IMR-90 (cell line): Measurements from ENCODE around the gene KRT83. TPM values are rescaled to one million over a fixed set of nuclear protein-coding genes. Genes with fewer than 3 reads are reported as not detected.

Source experiments
- ATAC-seq: fragments of 200-7000 bp; cut with Tn5 transposase; 2 replicates; pipeline ENCODE4 v1.9.1; 2020; ENCODE audit warnings: low read depth, mild to moderate bottlenecking, moderate library complexity
- BruUV-seq: library from RNA; stranded (reverse); fragments of 400-500 nt; replicated peaks from 2 replicates; lab custom pipeline; 2021; lab: Mats Ljungman, UMichigan
- CTCF ChIA-PET: fragments of 300-600 bp; formaldehyde crosslinking; extraction: SDS; loops from one replicate; lab custom pipeline; 2021; ENCODE audit warnings: antibody characterized with exemption; lab: Yijun Ruan, JAX
- POLR2A ChIA-PET: fragments of 300-600 bp; sonication (Branson Sonifier 250); formaldehyde crosslinking; loops from one replicate; lab custom pipeline; 2022; ENCODE audit warnings: antibody characterized with exemption; ENCODE audit not compliant: unreplicated experiment; lab: Charles Lee
- DNase-seq: peaks from one replicate; pipeline ENCODE4 v3.0.0; 2013
- H2AFZ ChIP-seq: replicated peaks from 2 replicates; pipeline ENCODE3; 2013; ENCODE audit warnings: low read length, mild to moderate bottlenecking; ENCODE audit not compliant: poor library complexity
- H2AK5ac ChIP-seq: 2 replicates; pipeline ENCODE4 v1.6.1; 2013; ENCODE audit warnings: low read depth, low read length, inconsistent platforms
- H2AK9ac ChIP-seq: replicated peaks from 2 replicates; pipeline ENCODE3; 2013; ENCODE audit warnings: mild to moderate bottlenecking, low read depth, low read length, moderate library complexity; ENCODE audit not compliant: poor library complexity
- H2BK120ac ChIP-seq: 2 replicates; pipeline ENCODE4 v1.6.1; 2013; ENCODE audit warnings: low read depth, low read length, inconsistent platforms
- H2BK15ac ChIP-seq: 3 replicates; pipeline ENCODE4 v1.6.1; 2013; ENCODE audit warnings: low read depth, low read length, inconsistent platforms
- H2BK20ac ChIP-seq: 2 replicates; pipeline ENCODE4 v1.6.1; 2013; ENCODE audit warnings: low read depth, mild to moderate bottlenecking, inconsistent platforms, low read length, moderate library complexity
- H2BK5ac ChIP-seq: 2 replicates; pipeline ENCODE4 v1.6.1; 2013; ENCODE audit warnings: mild to moderate bottlenecking, low read depth, low read length, inconsistent platforms; ENCODE audit not compliant: poor library complexity, severe bottlenecking
- H3K14ac ChIP-seq: replicated peaks from 2 replicates; pipeline ENCODE4 v1.6.1; 2013; ENCODE audit warnings: low read depth, low read length, inconsistent platforms
- H3K18ac ChIP-seq: 2 replicates; pipeline ENCODE4 v1.6.1; 2013; ENCODE audit warnings: low read depth, low read length, control low read depth
- H3K23ac ChIP-seq: 2 replicates; pipeline ENCODE4 v1.6.1; 2013; ENCODE audit warnings: low read depth, low read length, inconsistent platforms
- H3K27ac ChIP-seq: 2 replicates; pipeline ENCODE4 v1.5.1; 2013; ENCODE audit warnings: mild to moderate bottlenecking, control low read depth, low read length; ENCODE audit not compliant: insufficient read depth
- H3K27me3 ChIP-seq: 2 replicates; pipeline ENCODE4 v1.6.1; 2013; ENCODE audit warnings: low read length; ENCODE audit not compliant: control insufficient read depth, insufficient read depth
- H3K36me3 ChIP-seq: 2 replicates; pipeline ENCODE4 v1.6.1; 2013; ENCODE audit warnings: low read length, mixed read lengths; ENCODE audit not compliant: control insufficient read depth, insufficient read depth
- H3K4ac ChIP-seq: 2 replicates; pipeline ENCODE4 v1.6.1; 2013; ENCODE audit warnings: low read depth, low read length, inconsistent platforms
- H3K4me1 ChIP-seq: 2 replicates; pipeline ENCODE4 v1.6.1; 2013; ENCODE audit warnings: low read length, mixed read lengths; ENCODE audit not compliant: control insufficient read depth, insufficient read depth
- H3K4me2 ChIP-seq: 2 replicates; pipeline ENCODE4 v1.6.1; 2013; ENCODE audit warnings: low read depth, mild to moderate bottlenecking, control low read depth, low read length, moderate library complexity
- H3K4me3 ChIP-seq: 2 replicates; pipeline ENCODE4 v1.5.1; 2013; ENCODE audit warnings: low read depth, mild to moderate bottlenecking, control low read depth, low read length, moderate library complexity; ENCODE audit not compliant: insufficient read depth
- H3K56ac ChIP-seq: 2 replicates; pipeline ENCODE4 v1.6.1; 2013; ENCODE audit warnings: low read length, inconsistent platforms; ENCODE audit not compliant: insufficient read depth; ENCODE audit errors: extremely low read depth
- H3K79me1 ChIP-seq, 2 experiments: 2 replicates each; pipeline ENCODE4 v1.6.1; 2013; ENCODE audit warnings: low read length in 2 of 2, inconsistent platforms in 1 of 2, low read depth in 1 of 2
- H3K9ac ChIP-seq: 2 replicates; pipeline ENCODE4 v1.6.1; 2013; ENCODE audit warnings: low read depth, low read length, control low read depth
- H3K9me1 ChIP-seq: 2 replicates; pipeline ENCODE4 v1.6.1; 2013; ENCODE audit warnings: low read length, inconsistent platforms; ENCODE audit not compliant: insufficient read depth
- H3K9me3 ChIP-seq: 2 replicates; pipeline ENCODE4 v1.6.1; 2013; ENCODE audit warnings: low read length; ENCODE audit not compliant: control insufficient read depth, insufficient read depth
- H4K20me1 ChIP-seq: 2 replicates; pipeline ENCODE4 v1.6.1; 2013; ENCODE audit warnings: low read length, inconsistent platforms; ENCODE audit not compliant: insufficient read depth
- H4K5ac ChIP-seq: 2 replicates; pipeline ENCODE4 v1.6.1; 2013; ENCODE audit warnings: mild to moderate bottlenecking, low read depth, low read length, control low read depth
- H4K8ac ChIP-seq, 2 experiments: 2 replicates each; pipeline ENCODE4 v1.6.1; 2013; ENCODE audit warnings: low read depth in 2 of 2, low read length in 2 of 2, control low read depth in 1 of 2, inconsistent platforms in 1 of 2
- H4K91ac ChIP-seq: 2 replicates; pipeline ENCODE4 v1.6.1; 2013; ENCODE audit warnings: low read depth, low read length, inconsistent platforms; ENCODE audit not compliant: insufficient read depth
- CHD1 ChIP-seq: IDR thresholded peaks from 2 replicates; pipeline ENCODE4 v1.6.1; 2012; ENCODE audit warnings: low read depth, low read length, improper control_type of control experiment
- CTCF ChIP-seq: conservative IDR thresholded peaks from 2 replicates; pipeline ENCODE4 v1.5.1; 2012; ENCODE audit warnings: mild to moderate bottlenecking, low read depth, low read length, improper control_type of control experiment
- WGBS, 2 experiments: methylation state at CpG; one replicate each; pipeline versions ENCODE4 v1.1.5 to v1.1.7; 2013; ENCODE audit warnings: missing lambda C conversion rate in 2 of 2; ENCODE audit not compliant: insufficient read length in 1 of 2; ENCODE audit errors: extremely low coverage in 2 of 2; 5-methylcytosine and 5-hydroxymethylcytosine counted together
- dilution Hi-C: fragments of 300-500 bp; cut with HindIII; formaldehyde crosslinking; loops from one replicate; pipeline ENCODE4 v1.14.3; 2018; ENCODE audit warnings: low sequenced_read_pairs; ENCODE audit not compliant: unreplicated experiment
- in situ Hi-C: fragments of 300-500 bp; cut with MboI; formaldehyde crosslinking; loops from 3 replicates; pipeline ENCODE4 v1.14.3; 2019; ENCODE audit warnings: low sequenced_read_pairs, inconsistent platforms, mixed read lengths
- intact Hi-C: fragments of 100-400 bp; cut with micrococcal nuclease; formaldehyde crosslinking; loops from 2 replicates; pipeline ENCODE4 v1.10.0; 2022
- polyA plus RNA-seq, 3 experiments: library from polyadenylated mRNA; depleted of rRNA; stranded (reverse); fragments of >200 nt; gene quantifications; 2 replicates each; pipeline ENCODE4 v1.2.3, GENCODE V29; 2012; ENCODE audit warnings: low replicate concordance in 1 of 3
- total RNA-seq: library from RNA; depleted of rRNA; stranded (reverse); fragments of >200 nt; gene quantifications from 2 replicates; pipeline ENCODE4 v1.2.3, GENCODE V29; 2012

KRT83 gene
- total and polyA plus RNA-seq, 2 of the 4 experiments (the other 2 are of a cell fraction), result not detected

- H3K9me1 ChIP-seq, result no peaks in the 10 kb centered on the region; the same call in 1 of the 2 replicates
- peak overlapping the region; percentile 54 for H3K4me3 ChIP-seq
- H4K20me1 ChIP-seq, result no peaks in the 10 kb centered on the region
- peak overlapping the region; percentile 87 for H2AK9ac ChIP-seq
- no peaks in the 10 kb centered on the region for H3K9me3 ChIP-seq
- DNase-seq, result peak; percentile 11
- no peak overlapping the region for H3K14ac ChIP-seq
- TF ChIP-seq CTCF, result 0 out of 2 replicates have a peak, but pooled peaks have one; percentile 9
- TF ChIP-seq CHD1, result no peak
- no peak overlapping the region for H4K91ac ChIP-seq
- BruUV-seq, result no TSS peak
- H2BK20ac ChIP-seq, result no peak overlapping the region
- H3K4ac ChIP-seq, result no peak overlapping the region; the same call in 1 of the 2 replicates
- no peak overlapping the region for H3K56ac ChIP-seq
- H3K9ac ChIP-seq, result peak overlapping the region; percentile 45; the same call in 1 of the 2 replicates
- ATAC-seq, result peak; percentile 88
- no peak overlapping the region for H2BK5ac ChIP-seq
- peaks cover 2% of the 10 kb centered on the region; the same call in 1 of the 2 replicates for H3K4me1 ChIP-seq
- dilution Hi-C loops (no loop called here), intact Hi-C loops (no loop called here), in situ Hi-C loops (no loop called here)
- H3K36me3 ChIP-seq, result no peaks in the 10 kb centered on the region
- no peak overlapping the region for H3K18ac ChIP-seq
- POLR2A ChIA-PET, result interaction anchor here (0.6 kb wide), 1 partner anchor 91 kb away, joined by 6 read pairs; no protein-coding TSS in a partner anchor
- peak overlapping the region; percentile 24; the same call in 1 of the 2 replicates for H3K23ac ChIP-seq
- peak overlapping the region; percentile 95 for H2AFZ ChIP-seq
- no peak overlapping the region for H3K27ac ChIP-seq
- H2BK120ac ChIP-seq, result peak overlapping the region; percentile 68
- peak overlapping the region; percentile 91 for H3K4me2 ChIP-seq
- 8% methylated on average over 48 of the region's 71 CpGs; no CpG with 5 or more reads in 1 of the 2 experiments for WGBS, 2 experiments
- H4K8ac ChIP-seq, result no peak overlapping the region; a peak in 1 of 4 replicates
- no peak overlapping the region for H2BK15ac ChIP-seq
- no peak overlapping the region for H2AK5ac ChIP-seq
- no peaks in the 10 kb centered on the region for H3K79me1 ChIP-seq
- H3K27me3 ChIP-seq, result peaks cover 53% of the 10 kb centered on the region
- CTCF ChIA-PET, result interaction anchor here (1.3 to 1.8 kb wide), 2 partner anchors 8 to 19 kb away, joined by 5 to 9 read pairs; no protein-coding TSS in a partner anchor
- H4K5ac ChIP-seq, result no peak overlapping the region
These were observed 13.1 kb downstream of the KRT83 start for GRCh38 chr12:52307836-52308805.
